Measurements from ENCODE around the gene BTK.

- TF ChIP-seq CTCF (IDR thresholded peaks at IDR 0.05; ENCODE audit: insufficient read depth, low read depth, low read length) = no peak
- no peak for TF ChIP-seq EZH2 (IDR thresholded peaks at IDR 0.05; ENCODE audit: insufficient read depth, low read length)
Observed at GRCh38 chrX:101360390-101360789, 25.6 kb downstream of the BTK start.
